ENCODE data around the gene PAH. TPM values are rescaled to one million over a fixed set of nuclear protein-coding genes. Genes with fewer than 3 reads are reported as not detected.

PAH gene
- total RNA-seq, 1 experiment from 2014 or later: not detected

DNA sequence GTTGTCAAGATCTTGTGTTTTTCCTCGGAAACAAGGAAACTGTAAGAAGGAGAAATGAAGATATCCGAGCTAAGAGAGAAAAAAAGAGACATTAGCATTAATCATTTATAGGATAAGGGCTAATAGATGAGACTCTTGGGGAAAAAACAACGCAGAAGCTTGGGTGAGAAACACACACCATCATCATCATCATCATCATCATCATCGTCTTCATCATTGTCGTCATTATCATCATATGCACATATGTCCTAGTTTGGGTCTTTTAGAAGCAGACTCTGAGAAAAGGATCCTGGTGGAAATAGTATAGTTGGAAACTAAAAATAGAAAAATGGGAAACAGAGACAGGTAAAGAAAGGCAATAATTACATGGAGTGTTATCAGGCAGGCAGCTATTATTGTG, 95.9 kb downstream of the PAH start:
- DNase-seq (ENCODE audit: low read depth): no peak

DNA sequence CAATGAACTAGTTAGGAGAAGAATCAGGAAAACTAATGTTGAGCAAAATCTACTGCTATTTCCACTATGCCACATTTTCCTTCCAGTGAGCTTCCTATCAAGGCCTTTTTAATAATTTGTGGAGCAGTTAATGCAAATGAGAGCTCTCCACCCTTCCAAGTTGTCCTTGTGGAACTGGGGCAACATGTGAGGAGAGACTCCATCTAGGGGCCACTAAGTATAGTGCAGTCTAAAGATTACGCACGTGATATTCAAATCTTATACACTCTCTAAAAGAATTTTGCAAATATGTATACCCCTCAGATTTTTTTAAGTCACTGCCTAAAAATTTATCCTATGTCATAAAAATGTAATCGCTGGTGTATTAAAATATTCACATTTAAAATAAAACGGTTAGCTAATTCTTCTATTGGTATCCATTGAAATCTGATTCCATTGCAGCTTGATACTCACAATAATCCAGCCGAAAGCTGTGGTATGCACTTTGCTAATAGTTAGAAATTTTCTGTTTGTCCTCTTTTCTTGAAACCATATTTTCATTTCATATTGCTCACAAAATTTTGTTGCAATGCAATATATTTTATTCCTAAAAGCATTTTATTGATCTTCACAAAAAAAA, 100.1 kb downstream of the PAH start:
- DNase-seq (ENCODE audit: low read depth): peak; percentile 32

DNA sequence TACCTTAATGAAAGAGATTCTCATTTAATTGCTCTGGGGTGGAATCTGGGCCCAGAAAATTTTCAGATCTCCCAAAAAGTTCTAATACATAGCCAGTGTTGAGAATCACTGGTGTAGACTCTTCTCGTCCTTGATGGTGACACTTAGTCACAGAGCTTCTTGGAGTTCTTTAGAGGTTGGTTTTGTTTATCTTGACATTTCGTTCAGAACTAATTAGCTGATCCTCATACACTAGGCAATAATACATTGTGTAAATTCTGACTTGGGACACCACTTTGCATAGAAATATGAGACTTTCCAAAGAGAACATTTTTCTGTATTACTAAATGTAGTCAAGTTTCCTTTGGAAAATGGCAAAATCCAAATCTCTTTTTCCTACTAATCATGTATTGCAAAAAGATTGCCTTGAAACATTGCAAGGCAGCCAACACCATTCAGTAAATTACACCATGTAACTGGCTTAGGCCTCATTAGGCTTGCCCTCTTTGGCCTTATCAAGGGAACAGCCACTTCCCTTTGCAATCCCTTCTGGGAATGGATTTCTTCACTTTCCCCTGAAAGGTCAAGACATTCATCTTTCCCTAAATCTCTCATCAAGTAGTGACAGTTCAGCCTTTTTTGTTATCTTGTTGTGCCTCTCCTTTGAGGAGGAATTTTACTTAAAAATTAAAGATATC, 102.2 kb downstream of the PAH start:
- no peak for DNase-seq (ENCODE audit: low read depth)

DNA sequence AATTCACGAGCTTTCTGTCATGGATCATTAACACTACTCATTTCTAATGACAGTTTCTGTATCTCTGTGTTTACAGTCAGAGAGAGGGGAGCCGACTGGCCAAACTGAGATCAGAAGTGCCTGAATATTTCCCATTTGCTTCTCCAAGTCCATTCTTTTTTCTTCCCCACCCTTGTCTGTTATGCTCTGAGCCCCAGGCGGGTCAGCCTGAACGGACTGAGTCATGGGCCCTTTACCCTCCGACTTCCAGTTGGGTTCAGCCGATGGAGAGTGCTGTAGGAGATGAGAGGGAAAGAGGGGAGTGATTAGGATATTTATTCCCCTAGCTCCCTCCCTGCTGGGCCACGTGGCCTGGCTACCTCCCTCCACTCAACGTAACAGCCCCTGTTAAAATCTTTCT, 104.7 kb downstream of the PAH start:
- no peak for DNase-seq (ENCODE audit: low read depth)

DNA sequence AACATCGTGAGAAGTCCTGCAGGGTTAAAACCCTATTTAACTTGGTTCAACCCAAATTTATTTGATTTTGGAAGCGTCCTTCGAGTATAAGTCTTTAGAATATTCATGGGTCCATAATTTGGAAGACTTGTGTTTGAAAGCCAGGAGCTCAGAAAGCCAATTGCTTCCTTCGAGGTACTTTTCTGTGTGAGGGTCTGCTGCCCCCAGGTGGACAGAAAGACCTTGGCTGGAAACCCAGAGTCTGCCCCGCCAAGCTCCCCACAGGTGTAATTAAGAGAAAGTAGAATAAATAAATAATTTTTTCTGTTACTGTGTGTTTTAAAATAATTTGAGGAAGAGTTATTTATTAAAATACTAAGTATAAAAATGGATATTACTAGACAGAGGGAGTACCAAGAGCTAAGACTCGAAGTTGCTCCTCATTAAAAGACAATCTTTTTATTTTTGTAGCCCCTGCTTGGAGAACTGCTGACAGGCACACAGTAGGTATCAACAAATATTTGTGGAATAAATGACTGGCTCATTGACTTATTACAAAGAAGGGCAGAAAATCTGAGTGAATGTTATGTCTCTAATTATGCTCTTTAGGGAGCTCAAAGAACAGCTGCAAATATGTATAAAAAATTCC, 105.8 kb downstream of the PAH start:
- peak; percentile 6 for DNase-seq (ENCODE audit: low read depth)

DNA sequence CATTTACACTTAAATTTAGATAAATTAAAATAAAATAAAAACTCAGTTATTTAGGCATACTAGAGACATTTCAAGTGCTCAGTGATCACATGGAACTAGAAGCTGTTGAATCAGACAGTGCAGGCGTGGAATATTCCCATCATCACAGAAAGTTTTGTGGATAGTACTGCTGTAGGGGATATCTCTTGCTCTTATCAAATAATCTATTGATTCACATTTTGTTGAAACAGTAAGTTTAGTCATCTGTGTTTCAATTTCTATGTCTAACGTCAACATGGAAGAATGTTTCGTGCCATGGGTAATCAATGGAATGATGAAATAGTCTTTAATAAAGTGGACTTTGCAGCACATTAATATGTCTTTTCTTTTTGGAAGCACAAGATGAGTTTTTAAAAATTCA, 108.6 kb downstream of the PAH start:
- no peak for DNase-seq (ENCODE audit: low read depth)

DNA sequence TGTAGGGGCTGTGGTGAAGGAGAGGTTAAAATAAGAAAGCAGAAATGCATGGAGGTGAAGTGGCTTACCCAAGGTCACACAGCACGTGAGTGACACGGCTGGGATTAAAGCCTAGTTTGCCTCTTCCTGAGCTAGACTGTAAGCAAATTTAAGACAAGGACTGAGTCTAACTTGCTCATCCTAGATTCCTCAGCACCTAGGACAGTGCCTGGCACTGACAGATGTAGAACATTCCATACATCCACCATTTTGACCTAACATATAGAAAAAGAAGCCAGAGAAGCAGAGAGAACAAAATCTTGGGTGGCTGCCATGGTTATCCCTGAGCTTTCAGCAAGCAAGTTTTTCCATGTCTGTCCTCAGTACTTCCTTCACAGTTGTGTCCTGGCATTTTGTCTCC, 110.5 kb downstream of the PAH start:
- no peak for DNase-seq (ENCODE audit: low read depth)

DNA sequence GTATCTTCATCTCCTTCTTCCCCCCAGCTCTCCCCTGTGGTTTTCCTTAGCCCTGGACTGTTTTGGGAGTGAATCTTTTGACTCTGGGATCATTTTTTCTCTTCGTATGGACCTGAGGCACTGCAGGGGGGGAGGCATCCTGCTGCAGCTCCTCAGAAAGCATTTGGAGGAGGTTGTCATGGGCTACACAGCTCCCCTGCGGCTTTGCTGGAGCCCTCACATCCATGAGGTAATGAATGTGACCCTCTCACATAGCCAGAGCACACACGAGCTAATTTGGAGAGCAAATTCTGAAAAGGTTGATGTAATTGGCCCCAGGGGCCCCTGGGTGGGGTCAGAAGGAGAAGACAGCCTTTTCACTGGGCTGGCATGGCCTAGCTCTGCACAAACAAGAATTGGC, 110.9 kb downstream of the PAH start:
- no peak for DNase-seq (ENCODE audit: low read depth)

DNA sequence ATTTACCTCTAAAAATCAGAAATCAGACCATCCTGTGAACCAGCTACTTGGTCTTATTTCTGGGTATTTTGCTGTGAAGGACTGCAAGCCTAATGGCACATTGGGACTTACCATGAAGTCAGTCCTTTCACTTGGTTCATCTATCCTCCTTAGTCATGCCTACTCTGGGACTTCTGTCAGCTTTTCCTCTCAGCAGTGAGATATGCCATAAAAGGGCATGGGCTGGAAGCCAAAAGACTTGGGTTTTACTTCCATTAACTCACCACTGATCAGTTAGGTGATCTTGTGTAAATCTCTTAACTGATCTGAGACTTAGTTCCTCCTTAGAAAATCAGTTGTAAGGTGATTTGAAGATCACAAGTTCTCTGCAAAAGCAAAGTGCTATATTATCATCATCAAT, 116.5 kb downstream of the PAH start:
- DNase-seq (ENCODE audit: low read depth): no peak

DNA sequence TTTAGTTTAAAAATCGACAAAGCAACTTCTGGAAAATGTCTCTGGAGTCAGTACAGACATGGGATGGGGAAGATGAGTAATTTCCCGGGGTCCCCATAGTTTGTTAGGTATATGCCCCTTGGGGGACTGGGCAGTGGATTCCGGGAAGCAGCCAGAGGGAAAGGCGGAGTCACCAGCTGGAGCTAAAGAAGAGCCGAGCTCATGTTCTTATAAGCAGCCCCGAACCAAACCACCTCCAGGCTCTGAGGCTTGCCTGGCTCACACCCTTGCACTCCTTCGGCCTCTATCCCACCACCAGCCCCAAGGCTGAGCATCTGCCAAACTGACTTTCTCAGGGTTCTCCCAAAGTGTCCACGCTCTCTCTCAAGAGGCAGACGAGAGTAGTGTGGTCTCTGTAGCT, 117.8 kb downstream of the PAH start:
- no peak for DNase-seq (ENCODE audit: low read depth)

DNA sequence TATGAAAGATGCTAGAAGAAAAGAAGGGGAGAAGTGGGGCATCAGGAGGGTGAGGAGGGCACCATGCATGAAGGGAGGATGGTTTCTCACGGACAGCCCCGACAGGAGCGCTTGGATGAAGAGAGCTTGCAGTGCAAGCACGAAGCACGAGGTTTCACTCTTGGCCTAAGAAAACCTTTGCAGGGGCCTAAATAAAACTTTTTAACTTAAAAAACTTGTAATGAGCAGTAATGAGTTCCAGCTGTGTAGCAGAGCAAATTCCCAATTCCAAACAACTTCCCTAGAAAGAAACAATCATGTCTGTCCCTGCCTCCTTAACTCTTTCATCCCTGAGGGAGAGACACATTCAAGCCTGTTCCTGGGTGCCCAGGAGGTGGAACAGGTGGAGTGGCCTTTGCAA, 119.5 kb downstream of the PAH start:
- DNase-seq (ENCODE audit: low read depth): no peak

DNA sequence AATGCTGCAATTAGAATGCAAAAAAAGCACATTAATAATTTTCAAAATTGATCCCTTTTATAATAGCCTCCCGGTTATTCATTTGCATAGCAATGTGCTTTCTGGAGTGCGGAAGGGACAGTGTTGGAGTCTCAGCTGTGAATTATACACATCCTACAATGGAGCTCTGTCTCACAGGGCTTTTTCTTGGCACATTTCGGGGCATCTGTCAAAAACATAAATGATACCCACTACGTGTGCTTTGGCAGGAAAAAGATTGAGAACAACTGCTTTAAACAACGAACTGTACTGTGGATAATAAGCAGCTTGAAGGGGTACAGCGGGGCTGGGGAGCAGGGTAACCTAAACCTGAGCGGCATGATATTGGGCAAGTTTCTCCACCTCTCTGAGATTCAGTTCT, 123.1 kb downstream of the PAH start:
- no peak for DNase-seq (ENCODE audit: low read depth)

Other genes starting within 250 kb of the PAH start
- not detected in 2 replicates for gene ASCL1, start 40.4 kb upstream of the PAH start, total RNA-seq (2014; rRNA removed; shearing (Covaris generic))

All from M059J (cell line).